Parathyroid adenoma (tissue), 2 donors: Measurements from ENCODE around the gene ACOT2.

ENCODE experiments used
- H2AFZ ChIP-seq: fragments of 300-600 bp; sonication (generic); one replicate; pipeline ENCODE4 v1.7.0; 2017; ENCODE audit warnings: antibody characterized with exemption, mild to moderate bottlenecking
- H3K27ac ChIP-seq: fragments of 300-600 bp; sonication (generic); one replicate; pipeline ENCODE4 v1.7.0; 2017
- H3K27me3 ChIP-seq: fragments of 300-600 bp; sonication (generic); one replicate; pipeline ENCODE4 v1.7.0; 2017; ENCODE audit warnings: low read length; ENCODE audit not compliant: control insufficient read depth, insufficient read depth
- H3K36me3 ChIP-seq: fragments of 300-600 bp; sonication (generic); one replicate; pipeline ENCODE4 v1.7.0; 2017; ENCODE audit warnings: low read length; ENCODE audit not compliant: control insufficient read depth, insufficient read depth
- H3K4me1 ChIP-seq: fragments of 300-600 bp; sonication (generic); one replicate; pipeline ENCODE4 v1.7.0; 2017; ENCODE audit warnings: control low read depth
- H3K4me2 ChIP-seq: fragments of 300-600 bp; sonication (generic); one replicate; pipeline ENCODE4 v1.7.0; 2017; ENCODE audit warnings: low read length
- H3K4me3 ChIP-seq: fragments of 300-600 bp; sonication (generic); one replicate; pipeline ENCODE4 v1.7.0; 2017; ENCODE audit warnings: low read depth, low read length
- H3K79me2 ChIP-seq: fragments of 300-600 bp; sonication (generic); one replicate; pipeline ENCODE4 v1.7.0; 2017; ENCODE audit warnings: control low read depth
- H3K9ac ChIP-seq: fragments of 300-600 bp; sonication (generic); one replicate; pipeline ENCODE4 v1.7.0; 2017; ENCODE audit warnings: mild to moderate bottlenecking
- H3K9me3 ChIP-seq: fragments of 300-600 bp; sonication (generic); one replicate; pipeline ENCODE4 v1.7.0; 2017; ENCODE audit warnings: low read length; ENCODE audit not compliant: control insufficient read depth
- CTCF ChIP-seq: fragments of 300-600 bp; sonication (generic); IDR thresholded peaks from one replicate; pipeline ENCODE4 v1.7.0; 2017; ENCODE audit warnings: antibody characterized with exemption, mild to moderate bottlenecking
- donor health status: primary hyperparathyroidism.

ACOT2 gene

GRCh38 chr14:73607241-73607640, 38.2 kb downstream of the ACOT2 start:
- no peak overlapping the region for H3K4me3 ChIP-seq
- no peak for TF ChIP-seq CTCF
- no peaks in the 10 kb centered on the region for H3K27me3 ChIP-seq
- H2AFZ ChIP-seq = no peak overlapping the region
- H3K9ac ChIP-seq = no peak overlapping the region
- no peaks in the 10 kb centered on the region for H3K36me3 ChIP-seq
- H3K4me1 ChIP-seq = no peaks in the 10 kb centered on the region
- H3K27ac ChIP-seq = no peak overlapping the region
- no peak overlapping the region for H3K4me2 ChIP-seq
- H3K9me3 ChIP-seq = no peaks in the 10 kb centered on the region
- H3K79me2 ChIP-seq = no peaks in the 10 kb centered on the region

DNA sequence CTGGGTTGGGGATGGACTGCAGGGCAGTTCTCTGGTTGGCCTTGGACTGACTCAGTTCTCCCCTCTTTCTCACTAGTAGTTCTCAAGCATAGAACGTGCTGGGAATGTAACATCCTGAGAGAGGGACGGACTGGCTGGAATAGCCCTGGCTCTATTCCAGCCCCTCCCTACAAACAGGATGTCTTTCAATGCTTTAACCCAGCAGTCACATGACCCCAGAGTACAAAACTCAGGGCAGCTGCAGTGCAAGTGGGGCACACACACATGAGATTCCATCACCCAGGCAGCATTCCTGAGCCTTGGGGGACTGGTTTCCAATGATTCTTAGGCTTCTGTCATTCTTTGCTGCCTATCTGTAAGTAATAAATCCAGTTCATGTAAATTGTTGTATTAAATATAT, 41.7 kb downstream of the ACOT2 start:
- Histone ChIP-seq H3K9ac (no peak overlapping the region), H3K79me2 (no peaks in the 10 kb centered on the region), H3K4me1 (no peaks in the 10 kb centered on the region), H3K36me3 (no peaks in the 10 kb centered on the region), H3K4me2 (no peak overlapping the region), H3K9me3 (no peaks in the 10 kb centered on the region), H3K27me3 (no peaks in the 10 kb centered on the region), H2AFZ (no peak overlapping the region), H3K4me3 (no peak overlapping the region), H3K27ac (no peak overlapping the region)
- TF ChIP-seq CTCF = no peak

- no peaks in the 10 kb centered on the region for H3K79me2 ChIP-seq
- no peaks in the 10 kb centered on the region for H3K4me1 ChIP-seq
- no peaks in the 10 kb centered on the region for H3K27me3 ChIP-seq
- TF ChIP-seq CTCF = no peak
- H3K27ac ChIP-seq = peak within 1 kb of the TSS; percentile 55
- no peaks in the 10 kb centered on the region for H3K9me3 ChIP-seq
- peak within 1 kb of the TSS; percentile 55 for H3K4me3 ChIP-seq
- H3K4me2 ChIP-seq = peak within 1 kb of the TSS; percentile 68
- H3K36me3 ChIP-seq = no peaks in the 10 kb centered on the region
- no peak within 1 kb of the TSS for H3K9ac ChIP-seq
- H2AFZ ChIP-seq = peak within 1 kb of the TSS; percentile 93
These were observed 43.5 kb downstream of the ACOT2 start, which contains the start of gene ACOT6 for GRCh38 chr14:73612339-73613045. TSS of gene ACOT6 (plus strand) at chr14:73612517. CDS start at chr14:73612572, 55 bp downstream.

GRCh38 chr14:73613046-73613383, 44.0 kb downstream of the ACOT2 start:
- Histone ChIP-seq H3K4me3 (peak overlapping the region; percentile 55), H3K27me3 (no peaks in the 10 kb centered on the region), H3K79me2 (no peaks in the 10 kb centered on the region), H3K27ac (peak overlapping the region; percentile 55), H3K36me3 (no peaks in the 10 kb centered on the region), H3K4me1 (no peaks in the 10 kb centered on the region), H3K9me3 (no peaks in the 10 kb centered on the region), H3K4me2 (peak overlapping the region; percentile 68), H2AFZ (peak overlapping the region; percentile 93), H3K9ac (no peak overlapping the region)
- TF ChIP-seq CTCF = no peak

DNA sequence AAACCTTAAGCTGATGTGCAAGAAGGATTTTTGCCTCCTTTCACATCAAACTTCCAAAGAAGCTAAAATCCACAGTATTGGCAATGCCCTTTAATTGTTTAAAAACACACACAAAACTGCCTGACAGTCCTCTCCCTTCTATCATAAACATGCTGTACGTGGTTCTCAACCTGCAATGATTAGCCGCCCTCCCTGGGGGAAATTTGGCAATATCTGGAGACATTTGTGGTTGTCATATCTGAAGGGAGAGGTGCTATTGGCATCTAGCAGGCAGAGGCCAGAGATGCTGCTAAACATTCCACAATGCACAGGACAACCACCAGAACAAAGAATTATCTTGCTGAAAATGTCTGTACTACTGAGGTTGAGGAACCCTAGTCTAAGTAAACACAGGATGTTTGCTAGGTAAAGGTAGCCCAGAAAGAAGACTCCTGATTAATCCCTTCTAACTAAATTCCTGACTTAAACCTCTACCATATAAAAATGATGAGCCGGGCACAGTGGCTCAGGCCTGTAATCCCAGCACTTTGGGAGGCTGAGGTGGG, 44.5 kb downstream of the ACOT2 start:
- Histone ChIP-seq H3K9ac (no peak overlapping the region), H3K9me3 (no peaks in the 10 kb centered on the region), H3K4me3 (no peak overlapping the region), H3K4me1 (no peaks in the 10 kb centered on the region), H3K36me3 (no peaks in the 10 kb centered on the region), H3K27me3 (no peaks in the 10 kb centered on the region), H3K79me2 (no peaks in the 10 kb centered on the region), H3K4me2 (no peak overlapping the region), H3K27ac (no peak overlapping the region), H2AFZ (peak overlapping the region; percentile 93)
- TF ChIP-seq CTCF = no peak
